Neural cell (in vitro differentiated cells): Measurements from ENCODE around the gene NLRC3. TPM values are rescaled to one million over a fixed set of nuclear protein-coding genes. Genes with fewer than 3 reads are reported as not detected.

Source experiments
- H2AFZ ChIP-seq: fragments of 200-600, 300-800 bp; sonication (generic), shearing (Covaris generic); 2 replicates; pipeline ENCODE4 v1.6.0; 2014; ENCODE audit warnings: low read depth, mild to moderate bottlenecking, antibody characterized with exemption, low read length, moderate library complexity
- H3F3A ChIP-seq: fragments of 200-600 bp; shearing (Covaris generic); 2 replicates; pipeline ENCODE4 v1.6.1; 2016; ENCODE audit warnings: mild to moderate bottlenecking, moderate library complexity, mixed read lengths, antibody characterized with exemption, low read length; ENCODE audit not compliant: insufficient read depth, poor library complexity, severe bottlenecking
- H3K27ac ChIP-seq: fragments of 200-600, 300-800 bp; sonication (generic), shearing (Covaris generic); 2 replicates; pipeline ENCODE4 v1.5.1; 2014; ENCODE audit warnings: mild to moderate bottlenecking, low read length, moderate library complexity
- H3K27me3 ChIP-seq: fragments of 300-800, 200-600 bp; sonication (generic), shearing (Covaris generic); 2 replicates; pipeline ENCODE4 v1.6.0; 2014; ENCODE audit warnings: mild to moderate bottlenecking, low read depth, low read length, moderate library complexity; ENCODE audit not compliant: insufficient read depth
- H3K36me3 ChIP-seq: fragments of 300-800, 200-600 bp; sonication (generic), shearing (Covaris generic); 2 replicates; pipeline ENCODE4 v1.5.1; 2014; ENCODE audit warnings: mild to moderate bottlenecking, antibody characterized with exemption, low read length, moderate library complexity; ENCODE audit not compliant: insufficient read depth
- H3K4me2 ChIP-seq: fragments of 300-800, 200-600 bp; sonication (generic), shearing (Covaris generic); 2 replicates; pipeline ENCODE4 v1.6.0; 2014; ENCODE audit warnings: mild to moderate bottlenecking, low read length
- H3K4me3 ChIP-seq: fragments of 300-800, 200-600 bp; sonication (generic), shearing (Covaris generic); 2 replicates; pipeline ENCODE4 v1.5.1; 2014; ENCODE audit warnings: mild to moderate bottlenecking, low read length, moderate library complexity
- H3K79me2 ChIP-seq: fragments of 200-600 bp; shearing (Covaris generic); replicated peaks from 2 replicates; pipeline ENCODE4 v1.6.0; 2014; ENCODE audit warnings: mild to moderate bottlenecking, low read length, moderate library complexity; ENCODE audit not compliant: insufficient read depth
- H3K9ac ChIP-seq: fragments of 300-800, 200-600 bp; sonication (generic), shearing (Covaris generic); 2 replicates; pipeline ENCODE4 v1.6.1; 2016; ENCODE audit warnings: mild to moderate bottlenecking, low read length, mixed read lengths
- H3K9me2 ChIP-seq: fragments of 200-600 bp; shearing (Covaris generic); 2 replicates; pipeline ENCODE4 v1.6.1; 2016; ENCODE audit warnings: mild to moderate bottlenecking, low read length, mixed read lengths; ENCODE audit not compliant: insufficient read depth
- H3K9me3 ChIP-seq: fragments of 200-600, 300-800 bp; sonication (generic), shearing (Covaris generic); 2 replicates; pipeline ENCODE4 v1.6.1; 2016; ENCODE audit warnings: mild to moderate bottlenecking, mixed run types, low read length, moderate library complexity, mixed read lengths
- H4K20me1 ChIP-seq: fragments of 200-600 bp; shearing (Covaris generic); 2 replicates; pipeline ENCODE4 v1.6.1; 2016; ENCODE audit warnings: mild to moderate bottlenecking, mixed run types; ENCODE audit not compliant: insufficient read depth
- EP300 ChIP-seq: fragments of 450-650 bp; conservative IDR thresholded peaks from 2 replicates; pipeline ENCODE4 v1.6.1; 2014; ENCODE audit warnings: antibody characterized with exemption, mild to moderate bottlenecking, moderate library complexity; ENCODE audit not compliant: poor library complexity, severe bottlenecking
- EZH2 ChIP-seq: fragments of 200-600, 300-800 bp; shearing (Covaris generic), sonication (generic); IDR thresholded peaks from 2 replicates; pipeline ENCODE4 v1.6.1; 2014; ENCODE audit warnings: antibody characterized with exemption, low read length, borderline replicate concordance, mild to moderate bottlenecking; ENCODE audit not compliant: insufficient read depth, poor library complexity, severe bottlenecking
- MXI1 ChIP-seq: fragments of 450-650 bp; conservative IDR thresholded peaks from 2 replicates; pipeline ENCODE4 v1.6.1; 2014; ENCODE audit warnings: antibody characterized with exemption, mild to moderate bottlenecking; ENCODE audit not compliant: poor library complexity, severe bottlenecking
- POLR2AphosphoS5 ChIP-seq: IDR thresholded peaks from 2 replicates; pipeline ENCODE4 v1.6.1; 2012
- RAD21 ChIP-seq: fragments of 450-650 bp; conservative IDR thresholded peaks from 2 replicates; pipeline ENCODE4 v1.6.1; 2014; ENCODE audit warnings: antibody characterized with exemption, mild to moderate bottlenecking, moderate library complexity
- SMC3 ChIP-seq: fragments of 450-650 bp; conservative IDR thresholded peaks from 2 replicates; pipeline ENCODE4 v1.6.1; 2014; ENCODE audit warnings: antibody characterized with exemption, mild to moderate bottlenecking, moderate library complexity; ENCODE audit not compliant: poor library complexity
- TAF1 ChIP-seq: IDR thresholded peaks from 2 replicates; pipeline ENCODE4 v1.6.1; 2012; ENCODE audit warnings: low read depth
- polyA plus RNA-seq: library from polyadenylated mRNA; depleted of rRNA; stranded (reverse); fragments of >200 nt; gene quantifications from 2 replicates; pipeline ENCODE4 v1.2.3, GENCODE V29; 2014
- TF ChIP-seq, protein P1 (sequence below): fragments of 450-650 bp; IDR thresholded peaks from 2 replicates; pipeline ENCODE4 v1.5.1; 2014; ENCODE audit warnings: antibody characterized with exemption, mild to moderate bottlenecking, moderate library complexity; ENCODE audit not compliant: poor library complexity, severe bottlenecking
- TF ChIP-seq, protein P2 (sequence below): IDR thresholded peaks from 2 replicates; pipeline ENCODE4 v1.6.1; 2012; ENCODE audit warnings: borderline replicate concordance

NLRC3 gene
- polyA plus RNA-seq, 1 donor from 2014 or later = 0.57 TPM

DNA sequence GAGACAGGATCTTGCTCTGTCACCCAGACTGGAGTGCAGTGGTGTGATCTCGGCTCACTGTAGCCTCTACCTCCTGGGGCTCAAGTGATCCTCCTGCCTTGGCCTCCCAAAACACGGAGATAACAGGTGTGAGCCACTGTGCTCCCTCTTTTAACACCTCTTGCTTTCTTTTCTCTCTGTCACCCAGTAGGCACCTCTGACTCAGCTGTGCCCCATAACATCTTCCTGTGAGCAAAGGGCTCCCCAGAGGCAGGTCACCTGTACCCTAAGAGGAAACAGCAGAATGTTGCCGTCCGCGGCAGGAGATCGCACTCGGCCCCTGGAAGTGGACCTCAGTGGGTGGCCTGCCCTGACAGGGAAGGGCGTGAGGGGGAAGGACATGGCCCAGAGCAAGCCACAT, 918 bp upstream of the NLRC3 start:
- H3K79me2 ChIP-seq = no peaks in the 10 kb centered on the region
- H3F3A ChIP-seq = no peaks in the 10 kb centered on the region
- H3K27me3 ChIP-seq = no peaks in the 10 kb centered on the region
- H3K9me3 ChIP-seq = no peaks in the 10 kb centered on the region
- H3K27ac ChIP-seq = no peak overlapping the region
- H2AFZ ChIP-seq = no peak overlapping the region
- H3K36me3 ChIP-seq = no peaks in the 10 kb centered on the region
- H3K9me2 ChIP-seq = no peaks in the 10 kb centered on the region
- H3K4me2 ChIP-seq = no peak overlapping the region
- H3K4me3 ChIP-seq = no peak overlapping the region
- no peak for TF ChIP-seq EZH2
- TF ChIP-seq, protein P1, sequence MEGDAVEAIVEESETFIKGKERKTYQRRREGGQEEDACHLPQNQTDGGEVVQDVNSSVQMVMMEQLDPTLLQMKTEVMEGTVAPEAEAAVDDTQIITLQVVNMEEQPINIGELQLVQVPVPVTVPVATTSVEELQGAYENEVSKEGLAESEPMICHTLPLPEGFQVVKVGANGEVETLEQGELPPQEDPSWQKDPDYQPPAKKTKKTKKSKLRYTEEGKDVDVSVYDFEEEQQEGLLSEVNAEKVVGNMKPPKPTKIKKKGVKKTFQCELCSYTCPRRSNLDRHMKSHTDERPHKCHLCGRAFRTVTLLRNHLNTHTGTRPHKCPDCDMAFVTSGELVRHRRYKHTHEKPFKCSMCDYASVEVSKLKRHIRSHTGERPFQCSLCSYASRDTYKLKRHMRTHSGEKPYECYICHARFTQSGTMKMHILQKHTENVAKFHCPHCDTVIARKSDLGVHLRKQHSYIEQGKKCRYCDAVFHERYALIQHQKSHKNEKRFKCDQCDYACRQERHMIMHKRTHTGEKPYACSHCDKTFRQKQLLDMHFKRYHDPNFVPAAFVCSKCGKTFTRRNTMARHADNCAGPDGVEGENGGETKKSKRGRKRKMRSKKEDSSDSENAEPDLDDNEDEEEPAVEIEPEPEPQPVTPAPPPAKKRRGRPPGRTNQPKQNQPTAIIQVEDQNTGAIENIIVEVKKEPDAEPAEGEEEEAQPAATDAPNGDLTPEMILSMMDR = no peak
- TF ChIP-seq MXI1 = no peak
- no peak for TF ChIP-seq EP300
- TF ChIP-seq TAF1 = no peak
- TF ChIP-seq SMC3 = no peak
- no peak for TF ChIP-seq POLR2AphosphoS5
- TF ChIP-seq, protein P2, sequence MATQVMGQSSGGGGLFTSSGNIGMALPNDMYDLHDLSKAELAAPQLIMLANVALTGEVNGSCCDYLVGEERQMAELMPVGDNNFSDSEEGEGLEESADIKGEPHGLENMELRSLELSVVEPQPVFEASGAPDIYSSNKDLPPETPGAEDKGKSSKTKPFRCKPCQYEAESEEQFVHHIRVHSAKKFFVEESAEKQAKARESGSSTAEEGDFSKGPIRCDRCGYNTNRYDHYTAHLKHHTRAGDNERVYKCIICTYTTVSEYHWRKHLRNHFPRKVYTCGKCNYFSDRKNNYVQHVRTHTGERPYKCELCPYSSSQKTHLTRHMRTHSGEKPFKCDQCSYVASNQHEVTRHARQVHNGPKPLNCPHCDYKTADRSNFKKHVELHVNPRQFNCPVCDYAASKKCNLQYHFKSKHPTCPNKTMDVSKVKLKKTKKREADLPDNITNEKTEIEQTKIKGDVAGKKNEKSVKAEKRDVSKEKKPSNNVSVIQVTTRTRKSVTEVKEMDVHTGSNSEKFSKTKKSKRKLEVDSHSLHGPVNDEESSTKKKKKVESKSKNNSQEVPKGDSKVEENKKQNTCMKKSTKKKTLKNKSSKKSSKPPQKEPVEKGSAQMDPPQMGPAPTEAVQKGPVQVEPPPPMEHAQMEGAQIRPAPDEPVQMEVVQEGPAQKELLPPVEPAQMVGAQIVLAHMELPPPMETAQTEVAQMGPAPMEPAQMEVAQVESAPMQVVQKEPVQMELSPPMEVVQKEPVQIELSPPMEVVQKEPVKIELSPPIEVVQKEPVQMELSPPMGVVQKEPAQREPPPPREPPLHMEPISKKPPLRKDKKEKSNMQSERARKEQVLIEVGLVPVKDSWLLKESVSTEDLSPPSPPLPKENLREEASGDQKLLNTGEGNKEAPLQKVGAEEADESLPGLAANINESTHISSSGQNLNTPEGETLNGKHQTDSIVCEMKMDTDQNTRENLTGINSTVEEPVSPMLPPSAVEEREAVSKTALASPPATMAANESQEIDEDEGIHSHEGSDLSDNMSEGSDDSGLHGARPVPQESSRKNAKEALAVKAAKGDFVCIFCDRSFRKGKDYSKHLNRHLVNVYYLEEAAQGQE = no peak
- TF ChIP-seq RAD21 = no peak
- no peaks in the 10 kb centered on the region for H4K20me1 ChIP-seq
- H3K9ac ChIP-seq = no peak overlapping the region

DNA sequence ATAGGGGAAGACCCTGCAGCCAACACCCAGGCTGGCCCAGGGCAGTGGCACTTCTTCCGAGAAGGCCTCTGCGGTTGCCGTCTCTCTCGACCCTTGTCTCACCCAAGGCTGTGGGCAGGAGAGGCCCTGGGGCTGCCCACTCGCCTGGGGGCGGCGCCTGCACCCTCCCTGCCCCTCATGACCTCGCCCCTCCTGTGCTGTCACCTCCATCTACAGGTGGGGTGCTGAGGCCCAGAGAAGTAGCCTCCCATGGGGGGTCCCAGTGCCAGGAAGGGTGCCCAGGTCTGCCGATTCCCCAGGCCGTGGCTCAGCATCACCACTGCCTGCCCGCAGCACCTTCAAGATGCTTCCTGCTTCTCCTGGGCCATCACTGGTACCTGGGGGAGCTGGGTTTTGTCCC, 992 bp downstream of the NLRC3 start:
- H3K27ac ChIP-seq = no peak overlapping the region
- H3K4me2 ChIP-seq = no peak overlapping the region
- no peak overlapping the region for H2AFZ ChIP-seq
- H3K9ac ChIP-seq = no peak overlapping the region
- H3K4me3 ChIP-seq = no peak overlapping the region
- H3K79me2 ChIP-seq = no peaks in the 10 kb centered on the region
- H3K9me2 ChIP-seq = no peaks in the 10 kb centered on the region
- no peaks in the 10 kb centered on the region for H3K36me3 ChIP-seq
- H3K9me3 ChIP-seq = no peaks in the 10 kb centered on the region
- H4K20me1 ChIP-seq = no peaks in the 10 kb centered on the region
- TF ChIP-seq TAF1 = no peak
- no peak for TF ChIP-seq POLR2AphosphoS5
- TF ChIP-seq MXI1 = no peak
- no peak for TF ChIP-seq RAD21
- TF ChIP-seq, protein P2 = no peak
- TF ChIP-seq, protein P1 = no peak
- no peak for TF ChIP-seq SMC3
- no peak for TF ChIP-seq EP300
- TF ChIP-seq EZH2 = no peak
- H3F3A ChIP-seq = no peaks in the 10 kb centered on the region
- H3K27me3 ChIP-seq = no peaks in the 10 kb centered on the region
